Measurements from ENCODE around the gene LAMB2.

Gene LAMB2

GRCh38 chr3:49173792-49174170 lies 40.9 kb upstream of the LAMB2 start:
- no peak overlapping the region for H3K4me3 ChIP-seq (replicated peaks; ENCODE audit: low read depth, low read length)
- no peak for TF ChIP-seq CTCF (IDR thresholded peaks at IDR 0.05; ENCODE audit: low read depth, low read length, missing control alignments)
- DNase-seq (ENCODE audit: extremely low read depth, low read depth): no peak

- H3K4me3 ChIP-seq (replicated peaks; ENCODE audit: low read depth, low read length): no peak overlapping the region
- TF ChIP-seq CTCF (IDR thresholded peaks at IDR 0.05; ENCODE audit: low read depth, low read length, missing control alignments): no peak
- peak; percentile 21 for DNase-seq (ENCODE audit: extremely low read depth, low read depth)
These were observed 40.4 kb upstream of the LAMB2 start for GRCh38 chr3:49173116-49173791.

- peak overlapping the region; percentile 61 for H3K4me3 ChIP-seq (replicated peaks; ENCODE audit: low read depth, low read length)
- DNase-seq (ENCODE audit: extremely low read depth, low read depth): no peak
- TF ChIP-seq CTCF (IDR thresholded peaks at IDR 0.05; ENCODE audit: low read depth, low read length, missing control alignments): no peak
These were observed 39.7 kb upstream of the LAMB2 start for GRCh38 chr3:49172551-49173041.

GRCh38 chr3:49171775-49172500 lies 39.1 kb upstream of the LAMB2 start:
- H3K4me3 ChIP-seq (replicated peaks; ENCODE audit: low read depth, low read length): peak overlapping the region; percentile 61
- DNase-seq (ENCODE audit: extremely low read depth, low read depth): no peak
- no peak for TF ChIP-seq CTCF (IDR thresholded peaks at IDR 0.05; ENCODE audit: low read depth, low read length, missing control alignments)

- DNase-seq (ENCODE audit: extremely low read depth, low read depth): peak; percentile 46
- peak within 1 kb of the TSS; percentile 61 for H3K4me3 ChIP-seq (replicated peaks; ENCODE audit: low read depth, low read length)
- TF ChIP-seq CTCF (IDR thresholded peaks at IDR 0.05; ENCODE audit: low read depth, low read length, missing control alignments): peak; percentile 98
These were observed 38.4 kb upstream of the LAMB2 start, which contains the start of gene KLHDC8B for GRCh38 chr3:49171119-49171774. Gene KLHDC8B (plus strand): TSS chr3:49171598. CDS start chr3:49172770, 1,172 bp downstream.

- H3K4me3 ChIP-seq (replicated peaks; ENCODE audit: low read depth, low read length): peak overlapping the region; percentile 61
- no peak for TF ChIP-seq CTCF (IDR thresholded peaks at IDR 0.05; ENCODE audit: low read depth, low read length, missing control alignments)
- DNase-seq (ENCODE audit: extremely low read depth, low read depth): no peak
These were observed 37.9 kb upstream of the LAMB2 start for GRCh38 chr3:49170744-49171118.
